ENCODE data around the gene SLC28A3.
A peak's percentile ranks its signal among the peaks of the same experiment; 100 is the strongest.

The SLC28A3 gene

DNA sequence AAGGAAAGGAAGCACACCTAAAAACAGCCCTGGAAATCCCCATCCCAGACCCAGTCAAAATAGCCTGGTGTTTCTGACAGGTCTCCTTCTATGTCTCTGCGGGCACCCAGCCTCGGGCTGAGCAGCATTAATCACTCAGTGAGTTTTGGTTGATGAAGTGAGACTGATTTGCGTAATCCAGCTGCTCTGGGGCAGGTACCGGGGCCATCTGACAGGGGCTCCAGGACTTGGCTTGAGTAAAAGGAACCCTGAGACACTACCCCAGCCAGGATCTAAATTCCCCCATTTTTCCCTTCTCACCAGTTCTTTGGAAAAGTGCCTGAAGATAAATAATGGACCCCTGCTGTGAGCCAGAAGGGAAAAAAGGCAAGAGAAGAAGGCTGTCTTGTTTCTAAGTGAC, 596 bp downstream of the SLC28A3 start:
- no peak for DNase-seq

DNA sequence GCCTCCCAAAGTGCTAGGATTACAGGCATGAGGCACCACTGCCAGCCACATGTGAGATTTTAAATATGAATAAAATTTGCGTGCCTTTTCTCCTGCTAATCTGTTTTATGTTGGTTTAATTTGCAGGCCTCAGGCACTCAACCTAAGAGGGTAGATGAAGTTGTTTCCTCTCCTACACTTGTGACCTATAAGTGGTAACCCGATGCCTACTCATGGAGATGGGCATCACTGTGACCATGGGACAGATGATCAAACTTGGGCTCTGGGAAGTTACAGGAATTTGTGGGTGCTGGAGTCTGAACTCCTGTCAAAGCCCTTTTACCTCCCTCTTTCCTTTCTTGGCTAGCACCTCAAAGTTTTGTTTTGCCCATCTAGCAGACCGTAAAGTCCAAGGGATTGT, 1.1 kb downstream of the SLC28A3 start:
- DNase-seq, result no peak

DNA sequence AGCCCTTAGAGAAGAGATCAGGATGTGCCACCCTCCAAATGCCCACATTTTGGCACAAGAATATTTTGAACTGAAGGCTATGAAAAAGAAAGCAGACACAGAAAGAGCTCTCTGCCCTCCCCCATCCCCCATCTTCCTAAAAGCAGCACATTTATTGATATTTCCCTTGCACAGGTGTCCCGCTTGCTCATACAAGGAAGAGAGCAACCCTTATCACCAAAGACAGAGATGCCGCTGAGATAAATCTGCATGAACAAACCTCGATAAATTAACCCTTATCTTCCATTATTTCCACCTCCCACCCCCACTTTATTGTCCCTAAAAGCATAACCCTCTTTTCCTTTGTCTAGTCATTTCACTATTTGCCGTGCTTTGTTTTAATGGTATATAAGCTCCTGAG, 1.8 kb downstream of the SLC28A3 start:
- no peak for DNase-seq

DNA sequence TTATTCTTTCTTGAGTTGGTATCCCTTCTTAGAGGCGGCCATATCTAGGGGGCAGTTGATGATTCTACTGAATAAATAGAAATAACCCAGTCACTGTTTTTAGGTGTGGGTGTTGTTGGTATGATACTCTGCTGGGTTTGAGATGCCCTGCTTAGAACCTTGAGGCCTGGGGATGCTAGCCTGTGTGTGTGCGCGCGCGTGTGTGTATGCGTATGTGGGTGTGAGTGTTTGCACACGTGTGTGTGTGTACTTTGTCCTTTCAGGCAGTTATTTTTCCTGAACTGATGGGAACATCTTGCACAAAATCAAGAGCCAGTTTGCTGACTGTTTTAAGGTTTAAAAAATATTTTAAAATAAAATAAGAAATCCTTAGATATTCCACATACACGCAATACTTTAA, 3.3 kb downstream of the SLC28A3 start:
- DNase-seq, result no peak

DNA sequence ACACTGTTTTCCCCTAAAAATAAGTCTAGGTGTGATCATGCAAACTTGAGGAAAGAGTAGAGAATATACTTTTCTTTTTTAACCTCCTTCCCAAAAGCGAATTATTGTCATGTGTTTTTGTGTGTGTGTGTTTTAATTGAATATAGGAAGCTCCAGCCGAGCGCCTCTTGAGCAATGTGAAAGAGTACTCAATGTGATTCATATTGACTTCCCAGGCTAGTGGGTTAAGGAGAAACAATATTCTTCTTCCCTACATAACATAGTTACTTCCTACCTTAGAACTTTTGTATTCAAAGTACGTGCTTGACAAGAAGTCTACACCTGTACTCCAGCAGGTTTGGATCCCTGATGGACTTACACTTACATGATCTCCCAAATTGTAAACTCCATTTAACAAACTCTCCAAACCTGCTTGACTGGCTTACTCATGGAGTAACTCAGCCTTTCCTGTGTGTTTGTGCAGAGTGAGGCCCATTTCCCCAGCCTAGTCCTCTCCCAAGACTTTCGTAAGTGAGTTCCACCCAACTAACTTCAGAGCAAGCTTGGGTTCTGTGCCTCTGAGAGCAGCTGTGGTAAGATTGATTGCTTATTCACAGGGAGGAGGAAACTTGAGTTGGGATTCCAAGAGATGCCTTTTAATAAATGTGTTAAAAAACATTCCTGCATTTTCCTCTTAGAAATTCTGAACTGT, 9.3 kb downstream of the SLC28A3 start:
- DNase-seq, result no peak

DNA sequence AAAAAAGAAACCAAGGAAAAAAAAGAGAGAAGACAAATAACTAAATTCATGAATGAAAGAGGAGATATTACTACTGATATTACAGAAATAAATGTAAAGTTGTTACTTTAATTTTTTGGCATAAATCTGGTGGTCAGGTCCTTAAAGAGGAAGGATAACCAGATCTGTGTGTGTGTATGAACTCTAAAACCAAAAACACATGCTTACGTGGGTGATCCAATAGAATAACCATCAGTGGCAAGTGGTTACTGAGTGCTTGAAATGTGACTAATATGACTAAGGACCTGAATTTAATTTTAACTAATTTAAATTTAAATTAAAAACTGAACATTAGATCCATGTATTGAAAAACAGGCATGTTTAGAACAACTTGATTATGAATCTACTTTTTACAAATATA, 10.3 kb downstream of the SLC28A3 start:
- DNase-seq, result no peak

DNA sequence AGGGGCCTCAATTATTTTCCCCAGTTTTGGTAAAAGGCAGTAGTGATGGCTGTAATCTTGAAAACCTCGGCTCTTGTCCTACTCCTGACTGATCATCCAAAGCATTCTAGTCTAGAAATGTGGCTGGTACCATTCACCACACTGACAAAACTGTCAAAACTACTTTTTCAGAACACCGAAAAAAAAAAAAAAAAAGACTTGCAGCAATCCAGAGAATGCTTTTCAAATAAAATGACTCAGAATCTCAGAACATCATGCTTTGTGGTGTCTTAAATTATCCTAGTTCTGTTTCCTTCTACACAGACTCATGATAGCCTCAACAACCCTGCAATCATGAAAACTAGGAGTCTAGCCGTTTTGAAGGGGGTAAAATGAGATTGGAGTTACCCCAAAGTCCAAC, 13.4 kb downstream of the SLC28A3 start:
- DNase-seq, result no peak

DNA sequence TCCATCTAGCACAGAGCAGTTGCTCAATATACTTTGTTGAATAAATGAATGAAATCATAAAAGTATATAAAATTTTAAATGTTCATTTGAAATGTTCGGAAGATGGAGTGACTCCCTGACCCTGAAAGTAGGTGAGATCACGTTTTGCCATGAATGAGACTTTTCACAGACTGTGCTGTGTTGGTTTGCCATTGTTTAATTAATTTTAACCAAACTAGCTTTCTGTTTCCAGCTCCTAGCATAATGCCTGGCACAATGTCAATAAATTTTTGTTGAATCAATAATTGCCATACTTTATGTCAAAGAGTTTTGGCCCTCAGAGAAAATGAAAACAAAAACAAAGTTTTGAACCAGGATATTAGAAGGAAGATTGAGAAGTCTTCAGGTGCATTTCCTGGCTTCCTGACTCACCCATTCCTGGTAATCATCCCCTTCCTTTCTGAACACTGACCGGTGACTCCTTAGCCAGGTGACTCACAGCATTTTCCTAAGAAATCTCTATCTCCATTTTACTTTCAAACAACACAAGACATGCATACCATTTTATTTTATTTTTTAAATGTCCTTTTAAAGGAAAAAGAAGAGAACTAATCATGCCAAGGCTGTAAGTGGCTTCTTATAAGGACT, 15.1 kb downstream of the SLC28A3 start:
- DNase-seq, result no peak

DNA sequence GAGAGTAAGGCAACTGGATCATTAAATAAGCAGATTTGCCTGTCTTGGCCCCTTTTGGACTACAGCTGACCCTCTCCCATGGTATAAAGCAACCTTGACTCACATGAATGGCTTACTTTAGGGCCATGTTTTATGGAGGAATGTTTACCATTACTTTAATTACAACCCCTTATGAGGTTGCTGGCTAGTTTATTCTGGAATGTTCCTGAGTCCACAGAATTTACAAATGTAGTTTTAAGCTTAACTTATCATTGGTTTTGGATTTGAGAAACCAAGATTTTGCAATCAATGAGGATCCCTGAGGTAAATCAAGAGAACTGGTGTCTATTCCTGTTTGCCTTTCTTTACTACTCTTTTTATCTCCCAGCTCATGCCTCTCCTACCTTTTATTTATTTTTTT, 15.7 kb downstream of the SLC28A3 start:
- DNase-seq, result no peak

DNA sequence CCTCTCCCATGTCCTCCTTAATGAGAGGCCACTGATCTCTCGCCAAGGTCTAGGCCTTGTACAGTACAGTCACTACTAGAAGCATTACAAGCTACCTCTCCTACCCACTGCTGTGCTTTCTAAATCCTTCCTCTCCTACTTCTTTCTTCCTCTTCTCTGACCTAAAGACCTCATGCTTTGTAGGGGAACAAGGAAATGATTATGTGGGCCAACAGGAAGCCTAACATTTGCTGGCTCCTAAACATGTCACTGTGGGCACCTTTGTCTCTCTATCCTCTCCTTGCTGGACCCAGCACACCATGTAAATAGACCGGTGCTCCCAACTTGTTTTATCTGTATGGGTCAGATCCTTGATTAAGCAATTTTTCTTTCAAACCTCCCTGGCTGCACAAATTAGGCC, 16.7 kb downstream of the SLC28A3 start:
- DNase-seq, result no peak

DNA sequence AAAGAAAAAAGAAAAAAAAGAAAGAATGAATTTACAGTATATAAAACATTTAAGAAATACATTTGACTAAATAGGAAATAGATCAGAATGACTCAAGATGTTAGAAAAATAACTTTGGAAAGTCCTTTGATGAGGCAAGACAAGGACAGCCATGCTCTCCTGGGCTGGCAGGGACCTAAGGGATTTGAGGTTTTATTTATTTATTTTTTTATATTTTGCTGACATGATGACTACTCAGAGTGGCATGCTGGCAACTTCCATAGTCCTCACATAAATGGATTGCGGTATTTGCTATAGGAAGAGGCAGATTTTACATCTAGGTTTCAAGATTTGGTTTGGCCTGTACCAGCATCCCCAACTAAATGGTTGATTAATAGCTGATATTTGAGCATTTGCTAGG, 17.7 kb downstream of the SLC28A3 start:
- no peak for DNase-seq

DNA sequence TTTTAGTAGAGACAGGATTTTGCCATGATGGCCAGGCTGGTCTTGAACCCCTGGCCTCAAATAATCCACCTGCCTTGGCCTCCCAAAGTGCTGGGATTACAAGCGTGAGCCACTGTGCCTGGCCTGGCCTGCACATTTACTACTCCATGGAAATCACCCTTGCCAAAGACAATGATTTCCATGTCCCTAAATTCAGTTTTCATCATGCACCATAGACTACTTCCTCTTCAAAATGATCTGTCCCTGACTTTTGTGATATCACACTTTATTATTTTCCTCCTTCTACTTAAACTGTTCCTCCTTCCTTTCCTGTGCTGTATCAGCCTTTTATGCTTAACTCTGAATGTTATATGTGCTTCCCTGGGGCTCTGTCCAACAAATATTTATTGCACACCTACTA, 20.3 kb downstream of the SLC28A3 start:
- no peak for DNase-seq

DNA sequence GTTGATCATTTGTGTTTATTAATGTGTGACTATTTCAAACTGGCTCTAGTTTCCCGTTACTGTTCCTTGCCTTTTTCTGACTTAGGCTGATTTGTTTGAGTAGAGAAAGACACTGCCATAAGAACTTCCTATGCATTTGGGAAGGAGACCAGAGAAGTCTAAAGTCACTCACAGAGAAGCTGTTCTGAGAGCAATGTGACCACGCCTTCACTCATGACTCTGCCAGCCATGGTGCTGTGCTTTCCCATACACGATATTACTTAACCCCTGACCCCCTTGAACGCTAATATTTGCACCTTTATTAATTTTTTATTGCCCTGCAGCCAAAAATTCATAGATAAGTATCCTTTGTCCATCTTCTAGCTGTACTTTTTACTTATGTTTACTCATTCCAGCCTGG, 20.9 kb downstream of the SLC28A3 start:
- no peak for DNase-seq

DNA sequence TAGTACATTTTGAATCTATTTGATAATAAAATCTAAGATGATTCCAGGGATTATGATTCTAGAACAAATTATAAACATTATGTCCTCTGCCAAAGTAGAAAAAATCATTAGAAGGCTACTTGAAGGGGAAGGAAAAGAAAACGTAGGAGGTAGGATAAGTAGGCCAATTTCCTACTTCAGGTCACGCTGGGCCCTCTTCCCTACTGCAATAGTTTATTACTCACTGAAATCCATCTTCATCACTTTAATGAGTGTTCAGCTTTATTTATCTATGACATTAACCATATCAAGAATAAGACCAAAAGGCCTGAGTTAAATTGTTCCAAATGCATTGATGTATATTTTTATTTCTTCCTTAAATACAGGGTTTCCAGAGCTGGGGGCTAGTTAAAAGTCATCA, 21.6 kb downstream of the SLC28A3 start:
- DNase-seq, result no peak

DNA sequence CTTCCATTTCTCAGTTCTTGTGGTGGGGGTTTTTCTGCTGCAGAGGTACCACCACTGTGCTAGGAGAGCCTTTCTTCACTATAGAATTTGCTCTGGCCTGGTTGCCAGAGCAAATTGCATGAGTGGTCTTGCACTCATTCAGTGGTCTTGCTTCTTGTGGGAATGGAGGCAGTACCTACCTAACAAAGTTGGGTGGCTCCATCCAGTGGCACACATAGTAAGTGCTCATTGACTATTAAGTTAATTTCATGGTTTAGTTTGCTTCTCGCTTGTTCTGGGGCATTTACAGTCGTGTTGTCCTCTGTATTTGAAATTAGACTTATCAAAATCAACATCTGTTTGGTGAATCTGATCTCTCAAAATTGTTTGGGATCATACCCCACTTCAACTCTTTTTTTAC, 23.0 kb downstream of the SLC28A3 start:
- DNase-seq, result no peak

DNA sequence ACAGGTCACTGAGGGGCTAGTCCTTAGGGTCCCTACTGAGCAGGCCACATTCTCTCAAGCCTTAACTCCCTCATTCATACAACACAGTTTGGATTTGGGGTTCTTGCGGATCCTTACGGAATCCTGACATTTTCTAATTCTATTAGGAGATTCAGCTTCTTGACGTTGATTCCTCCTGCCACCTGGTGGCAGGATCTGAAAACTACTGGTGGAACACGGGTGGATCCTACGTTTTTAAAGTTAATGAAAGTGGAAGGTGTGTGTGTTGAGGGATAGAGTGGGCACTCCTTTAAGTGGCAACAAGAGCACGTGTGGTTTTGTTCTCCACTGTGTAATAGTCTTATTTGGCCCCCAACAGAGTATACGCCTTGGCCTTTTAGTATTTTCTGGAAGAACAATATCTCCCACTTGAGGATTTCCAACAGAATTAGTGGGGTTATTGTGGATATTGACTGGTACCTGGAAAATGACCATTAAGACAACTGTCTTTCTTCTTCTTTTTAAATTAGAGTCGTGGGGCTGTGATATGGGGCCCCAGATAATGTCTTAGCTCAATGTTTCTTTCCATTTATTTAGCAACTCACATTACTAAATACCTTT, 25.2 kb downstream of the SLC28A3 start:
- peak; percentile 45 for DNase-seq

DNA sequence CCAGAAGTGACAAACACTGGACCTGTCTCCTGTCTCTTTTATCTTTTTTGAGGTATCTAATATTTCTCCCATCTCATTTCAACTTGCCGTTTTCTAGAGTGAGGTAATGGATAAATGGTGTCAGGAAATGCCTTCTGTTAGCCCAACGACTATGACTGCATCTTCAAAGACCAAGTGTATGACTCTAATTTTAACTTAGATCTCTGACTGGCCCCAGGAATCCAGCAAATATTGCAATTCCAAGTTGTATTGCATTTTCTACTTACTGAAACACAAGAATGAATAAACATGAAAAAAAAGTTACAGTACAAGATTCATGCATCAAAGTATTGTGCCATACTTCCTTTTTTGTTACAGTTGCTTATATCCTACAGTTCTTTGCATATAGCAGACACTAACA, 26.3 kb downstream of the SLC28A3 start:
- DNase-seq, result no peak

DNA sequence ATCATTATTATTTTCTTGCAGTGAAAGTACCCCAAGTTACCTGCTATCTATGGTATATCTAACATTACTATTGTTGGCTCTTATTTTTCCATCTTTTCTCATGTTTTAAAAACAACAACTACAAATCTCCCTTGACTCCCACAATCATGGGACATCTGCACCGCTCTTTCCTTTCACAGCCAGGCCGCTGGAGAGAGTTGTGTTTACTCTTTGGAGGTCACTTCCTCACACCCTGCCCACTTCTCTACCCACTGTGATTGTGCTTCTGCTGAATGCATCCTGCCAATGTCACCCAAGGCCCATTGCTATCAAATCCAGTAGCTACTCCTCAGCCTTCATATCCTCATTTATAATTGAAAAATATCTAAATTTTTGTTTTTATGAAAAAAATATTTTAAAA, 29.7 kb downstream of the SLC28A3 start:
- DNase-seq, result no peak

DNA sequence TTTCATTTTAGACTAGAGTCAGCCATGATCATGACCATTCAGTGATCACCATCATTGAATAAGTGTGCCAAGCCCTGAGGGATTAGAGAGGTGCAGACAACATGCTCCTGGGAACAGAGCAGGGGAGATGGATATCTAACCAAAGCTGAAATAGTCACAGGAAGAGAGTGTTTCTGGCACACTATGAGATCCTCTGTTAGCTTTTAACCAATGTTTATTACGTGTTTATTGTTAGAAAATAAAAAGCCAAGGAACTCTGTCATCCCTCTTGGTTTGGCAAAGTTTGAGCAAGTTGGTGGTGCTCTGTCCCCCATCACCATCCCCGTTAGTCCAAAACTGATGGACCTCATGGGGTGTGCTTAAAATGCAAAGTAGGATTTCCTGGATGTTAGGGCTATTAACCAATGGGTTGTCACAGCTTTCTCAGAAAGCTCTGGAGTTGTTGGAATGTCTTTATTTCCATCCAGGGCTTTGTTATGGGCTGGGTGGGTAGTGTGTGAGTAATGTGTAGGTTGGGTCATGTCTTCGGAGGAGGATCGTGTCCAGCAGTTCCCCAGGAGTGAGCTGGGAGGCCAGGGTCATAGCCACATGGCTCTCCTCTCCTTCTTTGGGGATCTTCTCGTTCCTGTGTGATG, 34.9 kb downstream of the SLC28A3 start:
- DNase-seq, result no peak

DNA sequence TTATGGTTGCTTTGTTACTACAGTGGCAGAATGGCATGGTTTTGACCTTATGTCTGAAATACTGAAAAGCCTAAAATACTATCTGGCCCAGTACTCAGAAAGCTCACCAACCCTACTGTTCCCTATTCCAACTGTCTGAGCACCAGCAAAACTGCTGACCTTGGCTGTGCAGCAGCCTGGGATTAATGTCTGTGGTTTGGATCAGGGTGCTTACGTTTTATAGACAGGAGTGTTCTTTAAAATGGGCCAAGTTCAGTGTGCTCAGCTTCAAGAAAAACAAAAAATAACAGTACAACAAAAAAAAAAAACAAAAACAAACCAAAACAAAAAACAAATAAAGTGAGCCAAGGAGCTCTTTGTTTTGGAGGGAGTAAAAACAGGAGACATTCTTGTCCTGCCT, 36.4 kb downstream of the SLC28A3 start:
- DNase-seq, result no peak

DNA sequence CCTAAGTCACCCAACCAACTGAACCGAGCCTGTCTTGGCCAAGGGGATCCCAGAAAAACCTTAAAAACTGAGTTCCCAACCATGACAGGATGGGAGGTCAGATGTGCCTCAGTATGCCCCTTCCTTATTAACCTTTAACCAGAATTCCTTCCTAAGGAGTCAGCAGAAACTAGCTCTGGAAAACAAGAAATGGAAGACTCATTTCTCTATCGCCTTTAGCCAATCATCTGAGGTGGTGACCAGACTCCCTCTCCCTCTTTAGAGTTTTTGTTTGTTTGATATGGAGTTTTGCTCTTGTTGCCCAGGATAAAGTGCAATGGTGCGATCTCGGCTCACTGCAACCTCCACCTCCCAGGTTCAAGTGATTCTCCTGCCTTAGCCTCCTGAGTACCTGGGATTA, 37.5 kb downstream of the SLC28A3 start:
- DNase-seq, result no peak

DNA sequence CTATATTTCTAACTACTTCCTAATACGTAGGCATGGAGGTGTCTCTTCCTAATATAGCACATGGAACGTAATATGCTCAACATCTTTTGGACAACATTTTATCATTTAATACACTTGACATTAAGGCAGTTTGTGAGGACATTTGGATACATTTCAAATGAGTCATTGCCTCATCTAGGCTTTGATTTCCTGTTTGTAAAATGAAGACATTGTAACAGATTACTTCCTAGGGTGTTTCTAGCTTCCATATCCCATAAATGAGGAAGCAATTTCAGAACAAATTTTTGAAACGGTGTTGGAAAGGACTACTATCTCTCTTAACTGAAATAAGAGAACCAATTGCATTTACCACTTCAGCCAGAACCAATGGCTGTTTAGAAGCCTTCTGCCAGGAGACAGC, 38.7 kb downstream of the SLC28A3 start:
- no peak for DNase-seq

DNA sequence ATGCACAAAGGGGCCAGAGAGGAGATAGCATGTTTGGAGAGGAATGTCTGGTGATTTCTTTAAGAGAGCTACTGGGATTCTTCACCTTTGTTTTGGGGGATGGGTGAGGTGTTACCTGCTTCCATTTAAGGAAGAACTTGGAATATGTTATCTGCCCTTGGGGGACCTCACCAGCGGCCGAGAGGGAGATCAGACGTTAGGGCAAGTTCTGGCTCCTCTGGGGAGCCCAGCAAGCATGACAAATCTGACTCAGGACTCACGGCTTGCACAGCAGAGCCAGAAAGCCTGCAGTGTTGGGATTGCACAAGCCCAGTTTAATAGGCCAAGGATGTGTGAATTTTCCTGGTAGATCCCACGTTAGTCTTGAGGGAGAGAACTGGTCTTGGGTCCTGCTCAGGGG, 40.3 kb downstream of the SLC28A3 start:
- DNase-seq, result no peak

DNA sequence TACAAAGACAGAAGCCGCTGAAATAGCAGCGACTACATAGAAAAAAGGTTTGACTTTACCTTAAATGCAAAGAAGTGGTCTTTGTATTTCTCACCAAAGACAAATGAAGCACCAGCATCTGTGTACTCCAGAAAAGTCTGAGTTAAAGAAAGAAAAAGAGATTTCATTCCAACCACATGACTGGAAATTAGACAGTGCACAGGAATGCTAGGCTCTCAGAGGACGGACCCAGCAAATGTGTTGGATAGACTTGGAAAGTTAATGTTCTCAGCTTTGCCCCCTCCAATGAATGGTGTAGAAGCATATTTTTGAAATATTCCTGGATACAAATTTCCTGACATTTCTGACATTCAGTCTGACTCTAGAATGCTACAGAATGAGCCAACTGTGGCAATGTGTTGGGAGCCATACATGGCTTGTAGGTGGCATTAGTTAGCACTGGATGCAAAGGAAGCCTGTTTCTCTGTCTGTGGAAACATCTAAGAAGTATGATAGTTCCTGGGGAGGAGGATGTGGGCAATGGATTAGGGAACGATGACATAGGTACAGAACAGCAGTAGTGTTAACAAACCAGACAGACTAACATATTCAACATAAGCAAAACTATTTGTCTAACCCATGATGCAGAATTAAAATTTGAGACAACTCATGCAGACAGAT, 43.3 kb downstream of the SLC28A3 start:
- no peak for DNase-seq
